Natural killer cell (primary cell): Measurements from ENCODE around the gene ZNF467. TPM values are rescaled to one million over a fixed set of nuclear protein-coding genes. Genes with fewer than 3 reads are reported as not detected.

Experiments
- ATAC-seq, 3 donors: fragments of 150-1000 bp in 2 of 3; fragments of 200-7000 bp in 1 of 3; cut with Tn5 transposase; 1 replicate in 1 of 3; 2 replicates in 2 of 3; pipeline ENCODE4 v1.10.0; 2021; ENCODE audit warnings: mild to moderate bottlenecking in 2 of 3, moderate library complexity in 2 of 3
- DNase-seq, 2 donors: peaks; one replicate each; pipeline versions ENCODE4 v3.0.0 to v3.0.0-alpha.2; 2013 to 2021; ENCODE audit warnings: mixed read lengths in 1 of 2
- H3K27ac ChIP-seq: one replicate; pipeline ENCODE4 v1.5.1; 2013; ENCODE audit warnings: mild to moderate bottlenecking, low read length
- H3K27me3 ChIP-seq: one replicate; pipeline ENCODE4 v1.6.1; 2013; ENCODE audit warnings: low read length; ENCODE audit not compliant: control insufficient read depth, insufficient read depth
- H3K36me3 ChIP-seq: one replicate; pipeline ENCODE4 v1.6.1; 2013; ENCODE audit warnings: low read length; ENCODE audit not compliant: control insufficient read depth, insufficient read depth
- H3K4me1 ChIP-seq: one replicate; pipeline ENCODE4 v1.6.1; 2013; ENCODE audit warnings: low read length; ENCODE audit not compliant: control insufficient read depth, insufficient read depth
- H3K4me3 ChIP-seq: one replicate; pipeline ENCODE4 v1.5.1; 2013; ENCODE audit warnings: low read length
- H3K9me3 ChIP-seq: one replicate; pipeline ENCODE4 v1.6.1; 2013; ENCODE audit warnings: low read length; ENCODE audit not compliant: control insufficient read depth, insufficient read depth
- H3K27ac Mint-ChIP-seq, 2 donors: one replicate each; pipeline ENCODE4 v1.8.0; 2022; ENCODE audit warnings: mild to moderate bottlenecking in 2 of 2, mixed read lengths in 2 of 2, moderate library complexity in 1 of 2
- H3K27me3 Mint-ChIP-seq, 2 donors: one replicate each; pipeline ENCODE4 v1.8.0; 2022; ENCODE audit warnings: low read depth in 2 of 2, mixed read lengths in 2 of 2
- H3K36me3 Mint-ChIP-seq: one replicate; pipeline ENCODE4 v1.8.0; 2022; ENCODE audit warnings: mixed read lengths
- H3K4me1 Mint-ChIP-seq, 2 donors: one replicate each; pipeline ENCODE4 v1.8.0; 2022; ENCODE audit warnings: mixed read lengths in 2 of 2
- H3K4me3 Mint-ChIP-seq: one replicate; pipeline ENCODE4 v1.8.0; 2022; ENCODE audit warnings: mild to moderate bottlenecking, moderate library complexity, mixed read lengths
- H3K9me3 Mint-ChIP-seq, 2 donors: one replicate each; pipeline ENCODE4 v1.8.0; 2022; ENCODE audit warnings: mixed read lengths in 2 of 2
- WGBS: methylation state at CpG from one replicate; pipeline ENCODE4 v1.1.7; 2013; ENCODE audit warnings: missing lambda C conversion rate; ENCODE audit not compliant: insufficient coverage; 5-methylcytosine and 5-hydroxymethylcytosine counted together
- intact Hi-C: fragments of 100-400 bp; cut with micrococcal nuclease; formaldehyde crosslinking; loops from one replicate; pipeline ENCODE4 v1.14.2; 2022
- total RNA-seq, 4 donors: library from RNA; stranded (reverse); fragments of 120-200 nt in 1 of 4; gene quantifications; one replicate each; pipeline versions ENCODE4 v1.2.3 to v1.2.4, GENCODE V29; 2013 to 2022
- TF ChIP-seq, protein P1 (sequence below): fragments of 200-600 bp; IDR thresholded peaks from one replicate; pipeline ENCODE4 v1.8.0; 2022; ENCODE audit warnings: antibody characterized with exemption

The ZNF467 gene
- total RNA-seq, 3 donors from 2014 or later (not counting 1 experiment from before 2014, with no cell fraction given), result 2.8 to 5.4 (median 3.7) TPM

GRCh38 chr7:149815661-149816266 is 42.4 kb upstream of the ZNF467 start:
- no peaks in the 10 kb centered on the region for H3K36me3 Mint-ChIP-seq
- Histone ChIP-seq H3K27ac (no peak overlapping the region), H3K9me3 (no peaks in the 10 kb centered on the region), H3K4me1 (no peaks in the 10 kb centered on the region), H3K27me3 (no peaks in the 10 kb centered on the region), H3K4me3 (no peak overlapping the region), H3K36me3 (no peaks in the 10 kb centered on the region)
- 91% methylated on average over 16 of the region's 16 CpGs for WGBS
- TF ChIP-seq, protein P1, sequence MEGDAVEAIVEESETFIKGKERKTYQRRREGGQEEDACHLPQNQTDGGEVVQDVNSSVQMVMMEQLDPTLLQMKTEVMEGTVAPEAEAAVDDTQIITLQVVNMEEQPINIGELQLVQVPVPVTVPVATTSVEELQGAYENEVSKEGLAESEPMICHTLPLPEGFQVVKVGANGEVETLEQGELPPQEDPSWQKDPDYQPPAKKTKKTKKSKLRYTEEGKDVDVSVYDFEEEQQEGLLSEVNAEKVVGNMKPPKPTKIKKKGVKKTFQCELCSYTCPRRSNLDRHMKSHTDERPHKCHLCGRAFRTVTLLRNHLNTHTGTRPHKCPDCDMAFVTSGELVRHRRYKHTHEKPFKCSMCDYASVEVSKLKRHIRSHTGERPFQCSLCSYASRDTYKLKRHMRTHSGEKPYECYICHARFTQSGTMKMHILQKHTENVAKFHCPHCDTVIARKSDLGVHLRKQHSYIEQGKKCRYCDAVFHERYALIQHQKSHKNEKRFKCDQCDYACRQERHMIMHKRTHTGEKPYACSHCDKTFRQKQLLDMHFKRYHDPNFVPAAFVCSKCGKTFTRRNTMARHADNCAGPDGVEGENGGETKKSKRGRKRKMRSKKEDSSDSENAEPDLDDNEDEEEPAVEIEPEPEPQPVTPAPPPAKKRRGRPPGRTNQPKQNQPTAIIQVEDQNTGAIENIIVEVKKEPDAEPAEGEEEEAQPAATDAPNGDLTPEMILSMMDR, result no peak
- H3K4me1 Mint-ChIP-seq, result no peaks in the 10 kb centered on the region
- no peak overlapping the region for H3K27ac Mint-ChIP-seq
- no peaks in the 10 kb centered on the region for H3K9me3 Mint-ChIP-seq
- H3K27me3 Mint-ChIP-seq, result no peaks in the 10 kb centered on the region
- DNase-seq, result no peak
- intact Hi-C loops, result no loop called here
- ATAC-seq, result no peak
- no peak overlapping the region for H3K4me3 Mint-ChIP-seq

DNA sequence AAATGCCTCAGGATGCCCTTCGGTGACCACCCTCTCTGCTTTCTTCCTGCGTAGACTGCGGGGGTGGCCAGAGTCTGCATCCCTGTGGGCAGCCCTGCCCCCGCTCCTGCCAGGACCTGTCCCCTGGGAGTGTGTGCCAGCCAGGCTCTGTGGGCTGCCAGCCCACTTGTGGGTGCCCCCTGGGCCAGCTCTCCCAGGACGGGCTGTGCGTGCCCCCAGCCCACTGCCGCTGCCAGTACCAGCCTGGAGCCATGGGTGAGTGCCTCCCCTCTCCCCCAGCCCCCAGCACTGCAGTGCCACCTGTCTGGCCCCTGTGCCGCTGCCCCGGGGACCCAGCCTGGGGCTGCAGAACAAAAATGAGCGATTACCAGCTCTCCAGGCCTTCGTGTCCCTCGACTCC is 41.7 kb upstream of the ZNF467 start:
- 91% methylated on average over 12 of the region's 12 CpGs for WGBS
- Histone ChIP-seq H3K36me3 (no peaks in the 10 kb centered on the region), H3K4me3 (no peak overlapping the region), H3K27ac (no peak overlapping the region), H3K4me1 (no peaks in the 10 kb centered on the region), H3K9me3 (no peaks in the 10 kb centered on the region), H3K27me3 (no peaks in the 10 kb centered on the region)
- Mint-ChIP-seq H3K4me3 (no peak overlapping the region), H3K36me3 (no peaks in the 10 kb centered on the region), H3K9me3 (no peaks in the 10 kb centered on the region), H3K27ac (no peak overlapping the region), H3K4me1 (no peaks in the 10 kb centered on the region), H3K27me3 (no peaks in the 10 kb centered on the region)
- ATAC-seq, result no peak
- intact Hi-C loops, result no loop called here
- no peak for DNase-seq
- TF ChIP-seq, protein P1, result no peak

DNA sequence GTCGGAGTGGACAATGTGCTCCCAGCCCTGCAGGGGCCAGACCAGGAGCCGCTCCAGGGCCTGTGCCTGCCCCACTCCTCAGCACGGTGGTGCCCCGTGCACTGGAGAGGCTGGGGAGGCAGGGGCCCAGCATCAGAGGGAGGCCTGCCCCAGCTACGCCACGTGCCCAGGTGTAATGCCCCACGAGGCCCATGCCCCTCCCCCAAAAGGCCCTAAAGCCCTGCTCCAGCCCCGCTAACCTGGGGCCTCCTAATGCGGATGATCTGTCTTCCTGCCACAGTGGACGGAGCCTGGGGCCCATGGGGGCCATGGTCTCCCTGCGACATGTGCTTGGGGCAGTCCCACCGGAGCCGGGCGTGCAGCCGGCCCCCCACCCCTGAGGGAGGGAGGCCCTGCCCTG is 41.1 kb upstream of the ZNF467 start:
- Mint-ChIP-seq H3K27ac (no peak overlapping the region), H3K27me3 (peaks cover 0 to 4% of the 10 kb centered on the region in 2 donors), H3K9me3 (no peaks in the 10 kb centered on the region), H3K4me1 (no peaks in the 10 kb centered on the region), H3K36me3 (no peaks in the 10 kb centered on the region), H3K4me3 (no peak overlapping the region)
- ATAC-seq (no peak), DNase-seq (no peak)
- H3K4me3 ChIP-seq, result no peak overlapping the region
- 90% methylated on average over 15 of the region's 15 CpGs for WGBS
- intact Hi-C loops, result no loop called here
- H3K27ac ChIP-seq, result no peak overlapping the region
- H3K4me1 ChIP-seq, result no peaks in the 10 kb centered on the region
- no peaks in the 10 kb centered on the region for H3K9me3 ChIP-seq
- no peaks in the 10 kb centered on the region for H3K27me3 ChIP-seq
- TF ChIP-seq, protein P1, result no peak
- H3K36me3 ChIP-seq, result no peaks in the 10 kb centered on the region
